AG09309 (cell line): Measurements from ENCODE around the gene SIDT2.
"Not testable (repeated sequence)": the region's sequence is repeated elsewhere in the genome, so short reads cannot be mapped to it uniquely, and the experiment has no call there.

Experiments used
- DNase-seq: peaks from one replicate; pipeline ENCODE4 v3.0.0-alpha.2; 2010; ENCODE audit warnings: low read depth
- H3K4me3 ChIP-seq: 2 replicates; pipeline ENCODE4 v1.5.1; 2011; ENCODE audit warnings: mild to moderate bottlenecking, low read depth, low read length, moderate library complexity; ENCODE audit not compliant: control insufficient read depth
- CTCF ChIP-seq: IDR thresholded peaks from 2 replicates; pipeline ENCODE4 v1.5.1; 2011; ENCODE audit warnings: mild to moderate bottlenecking, low read depth, low read length, inconsistent platforms; ENCODE audit not compliant: insufficient read depth, control insufficient read depth; ENCODE audit errors: missing control alignments

The SIDT2 gene

GRCh38 chr11:117180020-117180419, 1.5 kb downstream of the SIDT2 start:
- no peak for TF ChIP-seq CTCF
- peak overlapping the region; percentile 62 for H3K4me3 ChIP-seq
- DNase-seq: no peak

- peak; percentile 40 for DNase-seq
- peak; percentile 84 for TF ChIP-seq CTCF
- no peak overlapping the region for H3K4me3 ChIP-seq
Measured at GRCh38 chr11:117180661-117181585, 2.4 kb downstream of the SIDT2 start.

- TF ChIP-seq CTCF: no peak
- no peak for DNase-seq
- H3K4me3 ChIP-seq: no peak overlapping the region
Measured at GRCh38 chr11:117181586-117182550, 3.3 kb downstream of the SIDT2 start.

GRCh38 chr11:117182551-117182935, 4.0 kb downstream of the SIDT2 start:
- no peak for TF ChIP-seq CTCF
- no peak for DNase-seq
- H3K4me3 ChIP-seq: no peak overlapping the region

GRCh38 chr11:117183178-117183577, 4.6 kb downstream of the SIDT2 start:
- not testable (repeated sequence) for DNase-seq, H3K4me3 ChIP-seq

- no peak overlapping the region for H3K4me3 ChIP-seq
- no peak for TF ChIP-seq CTCF
- no peak for DNase-seq
Measured at GRCh38 chr11:117183724-117184349, 5.3 kb downstream of the SIDT2 start.
